ENCODE measurements around the gene SPG7.

The SPG7 gene

GRCh38 chr16:89511374-89511773 lies 3.2 kb downstream of the SPG7 start:
- DNase-seq (ENCODE audit: extremely low read depth in 1 of 2, low read depth in 1 of 2): no peak

GRCh38 chr16:89512453-89512852 lies 4.2 kb downstream of the SPG7 start:
- no peak for DNase-seq (ENCODE audit: extremely low read depth in 1 of 2, low read depth in 1 of 2)

GRCh38 chr16:89517128-89517527 lies 8.9 kb downstream of the SPG7 start:
- DNase-seq (ENCODE audit: extremely low read depth in 1 of 2, low read depth in 1 of 2): no peak

- DNase-seq (ENCODE audit: extremely low read depth in 1 of 2, low read depth in 1 of 2): no peak
Measured at GRCh38 chr16:89519881-89520280, 11.7 kb downstream of the SPG7 start.

GRCh38 chr16:89522287-89522686 lies 14.1 kb downstream of the SPG7 start:
- DNase-seq (ENCODE audit: extremely low read depth in 1 of 2, low read depth in 1 of 2): no peak

GRCh38 chr16:89523680-89524344 lies 15.6 kb downstream of the SPG7 start:
- DNase-seq (ENCODE audit: extremely low read depth in 1 of 2, low read depth in 1 of 2): no peak

GRCh38 chr16:89525146-89525913 lies 17.1 kb downstream of the SPG7 start:
- no peak for DNase-seq (ENCODE audit: extremely low read depth in 1 of 2, low read depth in 1 of 2)

- DNase-seq (ENCODE audit: extremely low read depth in 1 of 2, low read depth in 1 of 2): no peak
Measured at GRCh38 chr16:89529097-89529496, 20.9 kb downstream of the SPG7 start.

GRCh38 chr16:89530401-89531381 lies 22.5 kb downstream of the SPG7 start:
- DNase-seq (ENCODE audit: extremely low read depth in 1 of 2, low read depth in 1 of 2): no peak

- DNase-seq (ENCODE audit: extremely low read depth in 1 of 2, low read depth in 1 of 2): no peak
Measured at GRCh38 chr16:89531821-89532526, 23.8 kb downstream of the SPG7 start.

GRCh38 chr16:89534252-89534756 lies 26.1 kb downstream of the SPG7 start:
- no peak for DNase-seq (ENCODE audit: extremely low read depth in 1 of 2, low read depth in 1 of 2)

- no peak for DNase-seq (ENCODE audit: extremely low read depth in 1 of 2, low read depth in 1 of 2)
Measured at GRCh38 chr16:89536371-89536770, 28.2 kb downstream of the SPG7 start.

GRCh38 chr16:89536886-89537548 lies 28.8 kb downstream of the SPG7 start:
- no peak for DNase-seq (ENCODE audit: extremely low read depth in 1 of 2, low read depth in 1 of 2)

GRCh38 chr16:89537549-89537925 lies 29.3 kb downstream of the SPG7 start:
- DNase-seq (ENCODE audit: extremely low read depth in 1 of 2, low read depth in 1 of 2): no peak

GRCh38 chr16:89538286-89538685 lies 30.1 kb downstream of the SPG7 start:
- DNase-seq (ENCODE audit: extremely low read depth in 1 of 2, low read depth in 1 of 2): no peak

GRCh38 chr16:89540557-89540956 lies 32.4 kb downstream of the SPG7 start:
- DNase-seq (ENCODE audit: extremely low read depth in 1 of 2, low read depth in 1 of 2): no peak

GRCh38 chr16:89541792-89542191 lies 33.6 kb downstream of the SPG7 start:
- no peak for DNase-seq (ENCODE audit: extremely low read depth in 1 of 2, low read depth in 1 of 2)

- DNase-seq (ENCODE audit: extremely low read depth in 1 of 2, low read depth in 1 of 2): no peak
Measured at GRCh38 chr16:89544113-89544512, 35.9 kb downstream of the SPG7 start.

GRCh38 chr16:89544713-89545043 lies 36.5 kb downstream of the SPG7 start:
- DNase-seq (ENCODE audit: extremely low read depth in 1 of 2, low read depth in 1 of 2): no peak
